ENCODE results near the gene ASTN2.

GRCh38 chr9:117008461-117008860 is 406.4 kb downstream of the ASTN2 start:
- TF ChIP-seq SIN3A (IDR thresholded peaks at IDR 0.05; ENCODE audit: borderline replicate concordance, insufficient read depth, low read length) (no peak), TAF1 (IDR thresholded peaks at IDR 0.05; ENCODE audit: borderline replicate concordance, insufficient read depth, low read length) (no peak), POLR2AphosphoS5 (IDR thresholded peaks at IDR 0.05; ENCODE audit: low read depth, low read length) (no peak)

Measured in PFSK-1 (cell line).